Measurements from ENCODE around the gene KLK14. TPM values are rescaled to one million over a fixed set of nuclear protein-coding genes. Genes with fewer than 3 reads are reported as not detected.

KLK14 gene
- total RNA-seq, 2 donors from 2014 or later: not detected

DNA sequence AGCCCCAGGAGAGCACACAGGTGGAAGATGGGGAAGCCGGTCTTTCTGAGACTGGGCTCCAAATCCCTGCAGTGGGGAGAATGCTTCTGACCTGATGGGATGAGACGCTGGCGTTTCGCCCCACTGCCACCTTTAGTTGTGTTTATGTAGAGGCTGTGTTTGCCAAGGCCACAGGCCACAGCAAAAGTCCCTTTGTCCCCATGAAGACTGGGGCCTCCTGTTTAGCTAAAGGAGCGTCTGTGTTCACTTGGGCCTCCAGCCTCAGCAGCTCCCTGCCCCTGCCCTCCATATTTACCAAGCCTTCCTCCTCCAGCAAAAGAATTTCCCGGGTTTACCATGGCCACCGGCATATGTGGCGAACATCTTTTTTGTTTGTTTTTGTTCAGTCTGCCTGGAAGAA lies 10.4 kb upstream of the KLK14 start:
- ATAC-seq (ENCODE audit: insufficient number of reproducible peaks, low FRiP score, low read depth) (no peak), DNase-seq (ENCODE audit: low spot score) (no peak)
- Histone ChIP-seq H3K4me3 (no peak overlapping the region), H3K9me3 (no peaks in the 10 kb centered on the region), H3K36me3 (no peaks in the 10 kb centered on the region), H3K27ac (no peak overlapping the region), H3K27me3 (replicated peaks; ENCODE audit: insufficient read depth) (no peaks in the 10 kb centered on the region), H3K4me1 (ENCODE audit: control insufficient read depth in 1 of 2, low read depth in 2 of 2) (no peaks in the 10 kb centered on the region)
- TF ChIP-seq, protein P1, sequence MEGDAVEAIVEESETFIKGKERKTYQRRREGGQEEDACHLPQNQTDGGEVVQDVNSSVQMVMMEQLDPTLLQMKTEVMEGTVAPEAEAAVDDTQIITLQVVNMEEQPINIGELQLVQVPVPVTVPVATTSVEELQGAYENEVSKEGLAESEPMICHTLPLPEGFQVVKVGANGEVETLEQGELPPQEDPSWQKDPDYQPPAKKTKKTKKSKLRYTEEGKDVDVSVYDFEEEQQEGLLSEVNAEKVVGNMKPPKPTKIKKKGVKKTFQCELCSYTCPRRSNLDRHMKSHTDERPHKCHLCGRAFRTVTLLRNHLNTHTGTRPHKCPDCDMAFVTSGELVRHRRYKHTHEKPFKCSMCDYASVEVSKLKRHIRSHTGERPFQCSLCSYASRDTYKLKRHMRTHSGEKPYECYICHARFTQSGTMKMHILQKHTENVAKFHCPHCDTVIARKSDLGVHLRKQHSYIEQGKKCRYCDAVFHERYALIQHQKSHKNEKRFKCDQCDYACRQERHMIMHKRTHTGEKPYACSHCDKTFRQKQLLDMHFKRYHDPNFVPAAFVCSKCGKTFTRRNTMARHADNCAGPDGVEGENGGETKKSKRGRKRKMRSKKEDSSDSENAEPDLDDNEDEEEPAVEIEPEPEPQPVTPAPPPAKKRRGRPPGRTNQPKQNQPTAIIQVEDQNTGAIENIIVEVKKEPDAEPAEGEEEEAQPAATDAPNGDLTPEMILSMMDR (IDR thresholded peaks at IDR 0.05): no peak

DNA sequence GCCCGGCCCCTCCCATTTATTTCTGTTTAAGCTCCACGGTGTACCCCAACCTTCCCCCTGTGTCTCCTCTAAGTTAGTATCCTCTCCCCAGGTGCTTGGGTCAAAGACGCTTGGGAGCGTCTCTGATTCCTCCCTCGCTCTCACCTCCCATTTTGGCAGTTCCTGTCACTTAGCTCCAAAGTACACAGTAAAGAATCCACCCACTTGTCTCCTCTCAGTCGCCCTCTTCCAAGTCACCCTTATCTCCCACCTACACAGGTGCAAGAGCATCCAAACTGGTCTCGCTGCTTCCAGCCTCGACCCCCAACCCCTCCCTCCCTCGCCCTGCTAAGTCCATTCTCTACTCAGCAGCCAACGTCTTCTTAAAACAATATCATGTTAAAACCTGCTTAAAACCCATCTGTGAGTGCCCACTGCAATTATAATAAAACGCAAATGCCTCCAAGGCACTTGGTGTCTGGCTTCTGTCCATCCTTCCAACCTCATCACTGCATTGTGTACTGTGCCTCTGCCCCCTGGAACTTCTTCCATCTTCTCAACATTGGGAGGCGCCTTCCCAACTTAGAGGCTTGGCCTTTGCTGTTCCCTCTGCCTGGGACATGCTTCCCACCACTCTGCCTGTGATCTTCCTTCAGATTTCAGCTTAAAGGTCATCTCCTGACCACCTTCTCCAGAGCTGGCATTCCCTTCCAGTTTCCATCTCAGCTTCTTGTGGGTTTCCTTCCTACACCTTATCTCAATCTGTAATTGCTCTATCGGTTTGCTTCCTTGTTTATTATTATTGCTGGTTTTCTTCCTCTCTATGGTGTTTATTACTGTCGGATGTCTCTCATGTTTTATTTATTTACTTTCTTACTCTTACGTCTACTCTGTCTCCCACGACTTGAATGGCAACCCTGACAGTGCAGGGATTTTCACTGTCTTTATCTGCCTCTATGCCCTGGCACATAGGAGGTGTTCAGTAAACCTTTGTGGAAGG lies 9.5 kb upstream of the KLK14 start:
- Histone ChIP-seq H3K27me3 (replicated peaks; ENCODE audit: insufficient read depth) (no peaks in the 10 kb centered on the region), H3K9me3 (no peaks in the 10 kb centered on the region), H3K4me1 (ENCODE audit: control insufficient read depth in 1 of 2, low read depth in 2 of 2) (no peaks in the 10 kb centered on the region), H3K27ac (no peak overlapping the region), H3K36me3 (no peaks in the 10 kb centered on the region), H3K4me3 (no peak overlapping the region)
- TF ChIP-seq, protein P1 (IDR thresholded peaks at IDR 0.05): no peak
- DNase-seq (ENCODE audit: low spot score) (no peak), ATAC-seq (ENCODE audit: insufficient number of reproducible peaks, low FRiP score, low read depth) (no peak)

DNA sequence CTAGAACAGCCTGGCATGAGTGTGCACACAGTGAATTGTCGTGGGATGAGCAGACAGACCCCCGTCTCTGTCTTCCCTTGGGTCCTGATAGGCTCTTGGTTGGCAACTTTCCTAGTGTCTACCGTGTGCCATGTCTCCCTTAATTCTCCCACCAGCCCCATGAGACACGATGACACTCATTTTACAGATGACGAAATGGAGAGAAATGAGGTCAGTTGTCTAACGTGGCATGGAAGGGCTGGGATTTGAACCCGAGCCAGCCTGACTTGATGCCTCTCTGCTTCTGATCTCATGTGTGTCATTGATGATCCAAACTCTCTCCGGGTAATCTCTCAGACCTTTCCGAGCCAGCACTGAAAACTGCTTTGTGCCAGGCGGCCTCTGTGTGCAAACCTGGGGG lies 8.4 kb upstream of the KLK14 start:
- Histone ChIP-seq H3K9me3 (no peaks in the 10 kb centered on the region), H3K36me3 (no peaks in the 10 kb centered on the region), H3K4me1 (ENCODE audit: control insufficient read depth in 1 of 2, low read depth in 2 of 2) (no peaks in the 10 kb centered on the region), H3K27me3 (replicated peaks; ENCODE audit: insufficient read depth) (no peaks in the 10 kb centered on the region), H3K27ac (no peak overlapping the region), H3K4me3 (no peak overlapping the region)
- no peak for DNase-seq (ENCODE audit: low spot score)
- TF ChIP-seq, protein P1 (IDR thresholded peaks at IDR 0.05): no peak
- no peak for ATAC-seq (ENCODE audit: insufficient number of reproducible peaks, low FRiP score, low read depth)

DNA sequence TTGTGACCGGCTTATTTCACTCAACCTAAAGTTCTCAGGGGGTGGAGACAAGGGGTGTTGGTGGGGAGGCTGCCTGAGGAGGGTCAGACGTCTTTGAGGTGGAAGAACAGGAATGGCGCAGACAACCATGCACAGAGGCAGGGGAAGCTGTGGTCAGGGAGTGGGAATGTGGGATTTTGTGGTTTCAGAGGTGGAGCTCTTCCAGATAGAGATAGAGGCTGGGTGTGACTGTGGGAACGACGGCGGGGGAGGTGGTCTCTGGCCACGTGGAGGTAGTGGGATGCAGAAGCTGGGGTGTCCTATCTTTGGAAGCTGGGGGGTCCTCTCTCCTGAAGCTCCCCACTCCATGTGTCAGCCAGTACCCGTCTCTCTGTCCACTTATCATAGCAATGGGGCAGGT lies 7.8 kb upstream of the KLK14 start:
- ATAC-seq (ENCODE audit: insufficient number of reproducible peaks, low FRiP score, low read depth) (no peak), DNase-seq (ENCODE audit: low spot score) (no peak)
- TF ChIP-seq, protein P1 (IDR thresholded peaks at IDR 0.05): no peak
- Histone ChIP-seq H3K27ac (no peak overlapping the region), H3K36me3 (no peaks in the 10 kb centered on the region), H3K9me3 (no peaks in the 10 kb centered on the region), H3K4me3 (no peak overlapping the region), H3K4me1 (ENCODE audit: control insufficient read depth in 1 of 2, low read depth in 2 of 2) (no peaks in the 10 kb centered on the region), H3K27me3 (replicated peaks; ENCODE audit: insufficient read depth) (no peaks in the 10 kb centered on the region)

DNA sequence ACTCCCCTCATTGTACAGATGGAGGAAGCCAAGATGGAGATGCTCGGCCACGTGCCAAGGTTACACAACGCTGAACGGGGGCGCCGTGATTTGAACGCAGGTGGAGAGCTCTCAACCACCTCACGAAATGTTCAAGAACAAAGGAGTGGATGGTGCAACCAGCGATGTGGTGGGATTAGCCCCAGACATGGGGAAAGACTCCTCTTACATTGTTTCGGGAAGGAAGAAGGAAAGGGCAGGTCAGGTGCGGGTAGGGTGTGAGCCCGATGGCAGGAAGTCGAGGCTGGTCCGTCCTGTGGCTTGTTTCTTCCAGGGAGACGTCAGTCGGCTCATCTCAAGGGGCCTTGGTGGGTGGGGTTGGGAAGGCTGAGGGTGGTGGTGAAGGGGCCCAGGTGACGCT lies 7.1 kb upstream of the KLK14 start:
- ATAC-seq (ENCODE audit: insufficient number of reproducible peaks, low FRiP score, low read depth) (no peak), DNase-seq (ENCODE audit: low spot score) (no peak)
- no peaks in the 10 kb centered on the region for H3K27me3 ChIP-seq (replicated peaks; ENCODE audit: insufficient read depth)
- no peak overlapping the region for H3K4me3 ChIP-seq
- H3K9me3 ChIP-seq: no peaks in the 10 kb centered on the region
- no peaks in the 10 kb centered on the region for H3K4me1 ChIP-seq (ENCODE audit: control insufficient read depth in 1 of 2, low read depth in 2 of 2)
- no peaks in the 10 kb centered on the region for H3K36me3 ChIP-seq
- TF ChIP-seq, protein P1 (IDR thresholded peaks at IDR 0.05): no peak
- no peak overlapping the region for H3K27ac ChIP-seq

Measured in thoracic aorta (tissue), 2 donors.